Measurements from ENCODE around the gene EDAR.

DNA sequence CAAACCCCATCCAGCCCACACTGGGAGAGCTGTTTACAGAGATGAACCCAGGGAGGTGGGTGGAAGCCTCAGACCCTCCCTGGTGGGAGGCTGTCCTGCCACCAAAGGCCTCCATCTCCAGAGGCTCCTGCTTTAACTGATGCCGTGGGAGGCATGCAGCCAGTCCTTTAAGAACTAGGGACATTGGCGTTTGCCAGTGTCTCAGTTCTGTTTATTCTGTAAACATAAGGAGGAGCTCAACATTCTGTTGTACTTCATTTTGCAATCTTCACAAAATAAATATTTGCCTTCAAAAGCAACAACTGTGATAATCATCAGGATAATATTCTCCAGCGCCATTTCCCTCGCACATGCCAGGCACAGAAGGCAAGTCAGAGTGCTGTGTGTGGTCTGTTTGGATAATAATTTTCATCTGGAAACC, 6.8 kb downstream of the EDAR start:
- TF ChIP-seq, protein P1, sequence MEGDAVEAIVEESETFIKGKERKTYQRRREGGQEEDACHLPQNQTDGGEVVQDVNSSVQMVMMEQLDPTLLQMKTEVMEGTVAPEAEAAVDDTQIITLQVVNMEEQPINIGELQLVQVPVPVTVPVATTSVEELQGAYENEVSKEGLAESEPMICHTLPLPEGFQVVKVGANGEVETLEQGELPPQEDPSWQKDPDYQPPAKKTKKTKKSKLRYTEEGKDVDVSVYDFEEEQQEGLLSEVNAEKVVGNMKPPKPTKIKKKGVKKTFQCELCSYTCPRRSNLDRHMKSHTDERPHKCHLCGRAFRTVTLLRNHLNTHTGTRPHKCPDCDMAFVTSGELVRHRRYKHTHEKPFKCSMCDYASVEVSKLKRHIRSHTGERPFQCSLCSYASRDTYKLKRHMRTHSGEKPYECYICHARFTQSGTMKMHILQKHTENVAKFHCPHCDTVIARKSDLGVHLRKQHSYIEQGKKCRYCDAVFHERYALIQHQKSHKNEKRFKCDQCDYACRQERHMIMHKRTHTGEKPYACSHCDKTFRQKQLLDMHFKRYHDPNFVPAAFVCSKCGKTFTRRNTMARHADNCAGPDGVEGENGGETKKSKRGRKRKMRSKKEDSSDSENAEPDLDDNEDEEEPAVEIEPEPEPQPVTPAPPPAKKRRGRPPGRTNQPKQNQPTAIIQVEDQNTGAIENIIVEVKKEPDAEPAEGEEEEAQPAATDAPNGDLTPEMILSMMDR (IDR thresholded peaks at IDR 0.05): no peak
- no peak for TF ChIP-seq POLR2A (IDR thresholded peaks at IDR 0.05)
